MM.1S (cell line): ENCODE measurements around the gene RHBDD1.
A peak's percentile ranks its signal among the peaks of the same experiment; 100 is the strongest.
"Not testable (repeated sequence)": the region's sequence is repeated elsewhere in the genome, so short reads cannot be mapped to it uniquely, and the experiment has no call there.

Source experiments
- DNase-seq: peaks from one replicate; pipeline ENCODE4 v3.0.0-alpha.2; 2015
- H2AFZ ChIP-seq: fragments of 300-600 bp; sonication (generic); 2 replicates; pipeline ENCODE4 v1.6.0; 2016; ENCODE audit warnings: antibody characterized with exemption, low read length
- H3F3A ChIP-seq: fragments of 300-600 bp; sonication (generic); 2 replicates; pipeline ENCODE4 v1.6.1; 2016; ENCODE audit warnings: mild to moderate bottlenecking, antibody characterized with exemption, low read length, moderate library complexity, mixed read lengths; ENCODE audit not compliant: insufficient read depth
- H3K27ac ChIP-seq: fragments of 300-600 bp; sonication (generic); 2 replicates; pipeline ENCODE4 v1.5.1; 2016; ENCODE audit warnings: mild to moderate bottlenecking, low read length
- H3K27me3 ChIP-seq: fragments of 300-600 bp; sonication (generic); replicated peaks from 2 replicates; pipeline ENCODE4 v1.6.0; 2016; ENCODE audit warnings: low read length; ENCODE audit not compliant: insufficient read depth
- H3K36me3 ChIP-seq: fragments of 300-600 bp; sonication (generic); replicated peaks from 2 replicates; pipeline ENCODE4 v1.6.1; 2016; ENCODE audit warnings: mild to moderate bottlenecking, low read length, mixed read lengths; ENCODE audit not compliant: insufficient read depth
- H3K4me1 ChIP-seq: fragments of 300-600 bp; sonication (generic); 2 replicates; pipeline ENCODE4 v1.6.1; 2016; ENCODE audit warnings: low read length, mixed read lengths
- H3K4me2 ChIP-seq: fragments of 300-600 bp; sonication (generic); 2 replicates; pipeline ENCODE4 v1.6.0; 2016; ENCODE audit warnings: low read depth, low read length
- H3K4me3 ChIP-seq: fragments of 300-600 bp; sonication (generic); 2 replicates; pipeline ENCODE4 v1.5.1; 2016; ENCODE audit warnings: low read length, mixed read lengths
- H3K79me2 ChIP-seq: fragments of 300-600 bp; sonication (generic); 2 replicates; pipeline ENCODE4 v1.6.1; 2016; ENCODE audit warnings: mixed run types, low read length, mixed read lengths
- H3K9ac ChIP-seq: fragments of 300-600 bp; sonication (generic); 2 replicates; pipeline ENCODE4 v1.6.1; 2016; ENCODE audit warnings: low read length, mixed read lengths
- H3K9me2 ChIP-seq: fragments of 300-600 bp; sonication (generic); replicated peaks from 2 replicates; pipeline ENCODE4 v1.6.1; 2016; ENCODE audit warnings: mild to moderate bottlenecking, low read length, mixed read lengths; ENCODE audit not compliant: insufficient read depth
- H3K9me3 ChIP-seq: fragments of 300-600 bp; sonication (generic); replicated peaks from 2 replicates; pipeline ENCODE4 v1.6.1; 2016; ENCODE audit warnings: mild to moderate bottlenecking, low read length, mixed read lengths; ENCODE audit not compliant: insufficient read depth
- H4K20me1 ChIP-seq: fragments of 300-600 bp; sonication (generic); 2 replicates; pipeline ENCODE4 v1.6.1; 2016; ENCODE audit warnings: mild to moderate bottlenecking, low read length, moderate library complexity, mixed read lengths; ENCODE audit not compliant: insufficient read depth
- CTCF ChIP-seq: fragments of 300-600 bp; sonication (generic); IDR thresholded peaks from 2 replicates; pipeline ENCODE4 v1.5.1; 2016; ENCODE audit warnings: antibody characterized with exemption, low read length, mixed read lengths
- EZH2 ChIP-seq: fragments of 300-600 bp; sonication (generic); optimal IDR thresholded peaks from 2 replicates; pipeline ENCODE3; 2017; ENCODE audit warnings: low read depth, mild to moderate bottlenecking, antibody characterized with exemption, low read length, mixed read lengths
- EZH2phosphoT487 ChIP-seq: fragments of 300-600 bp; sonication (generic); IDR thresholded peaks from 2 replicates; pipeline ENCODE4 v1.6.1; 2018; ENCODE audit warnings: antibody characterized with exemption, low read length

The RHBDD1 gene

GRCh38 chr2:226831266-226831665 lies 4.6 kb upstream of the RHBDD1 start:
- Histone ChIP-seq H4K20me1 (no peaks in the 10 kb centered on the region), H3F3A (peaks cover 8% of the 10 kb centered on the region), H3K4me3 (no peak overlapping the region), H3K4me1 (peaks cover 5% of the 10 kb centered on the region; the same call in 1 of the 2 replicates), H3K9ac (no peak overlapping the region), H2AFZ (no peak overlapping the region), H3K9me3 (no peaks in the 10 kb centered on the region; the same call in 1 of the 2 replicates), H3K9me2 (no peaks in the 10 kb centered on the region), H3K27ac (no peak overlapping the region), H3K4me2 (no peak overlapping the region), H3K36me3 (no peaks in the 10 kb centered on the region), H3K79me2 (peaks cover 5% of the 10 kb centered on the region; the same call in 1 of the 2 replicates), H3K27me3 (no peaks in the 10 kb centered on the region)
- TF ChIP-seq CTCF (no peak), EZH2 (no peak), EZH2phosphoT487 (no peak)
- no peak for DNase-seq

GRCh38 chr2:226832061-226832460 lies 3.8 kb upstream of the RHBDD1 start:
- H3K9me2 ChIP-seq, result no peaks in the 10 kb centered on the region
- TF ChIP-seq CTCF, result no peak
- TF ChIP-seq EZH2phosphoT487, result no peak
- TF ChIP-seq EZH2, result no peak
- H3K4me1 ChIP-seq, result peaks cover 8% of the 10 kb centered on the region
- H3K27me3 ChIP-seq, result no peaks in the 10 kb centered on the region
- H3K9me3 ChIP-seq, result no peaks in the 10 kb centered on the region; the same call in 1 of the 2 replicates
- no peak overlapping the region for H3K27ac ChIP-seq
- no peak overlapping the region for H2AFZ ChIP-seq
- no peak for DNase-seq
- peaks cover 10% of the 10 kb centered on the region for H3K79me2 ChIP-seq
- H3F3A ChIP-seq, result peaks cover 16% of the 10 kb centered on the region
- no peak overlapping the region for H3K4me3 ChIP-seq
- no peak overlapping the region for H3K4me2 ChIP-seq
- H4K20me1 ChIP-seq, result no peaks in the 10 kb centered on the region
- H3K36me3 ChIP-seq, result no peaks in the 10 kb centered on the region
- no peak overlapping the region for H3K9ac ChIP-seq

- not testable (repeated sequence) for DNase-seq, H3K9me2 ChIP-seq, H3K9ac ChIP-seq, H4K20me1 ChIP-seq, H3K27ac ChIP-seq, H3K36me3 ChIP-seq, H2AFZ ChIP-seq, H3K9me3 ChIP-seq, H3K27me3 ChIP-seq
- Histone ChIP-seq H3K4me1 (peaks cover 12% of the 10 kb centered on the region), H3K79me2 (peaks cover 37% of the 10 kb centered on the region), H3K4me3 (peak overlapping the region; percentile 82), H3F3A (peaks cover 18% of the 10 kb centered on the region), H3K4me2 (peak overlapping the region; percentile 97; the same call in 1 of the 2 replicates)
Observed at GRCh38 chr2:226834880-226835279, 974 bp upstream of the RHBDD1 start.

GRCh38 chr2:226835420-226835795 lies 446 bp upstream of the RHBDD1 start:
- Histone ChIP-seq H3K4me2 (peak overlapping the region; percentile 97), H3K79me2 (peaks cover 42% of the 10 kb centered on the region), H3K36me3 (no peaks in the 10 kb centered on the region; the same call in 1 of the 2 replicates), H3K9me2 (no peaks in the 10 kb centered on the region), H3F3A (peaks cover 18% of the 10 kb centered on the region), H4K20me1 (no peaks in the 10 kb centered on the region), H3K27ac (peak overlapping the region; percentile 99; the same call in 1 of the 2 replicates), H3K4me1 (peaks cover 12% of the 10 kb centered on the region), H3K9ac (peak overlapping the region; percentile 98), H2AFZ (peak overlapping the region; percentile 85), H3K9me3 (no peaks in the 10 kb centered on the region), H3K27me3 (no peaks in the 10 kb centered on the region), H3K4me3 (peak overlapping the region; percentile 82)
- TF ChIP-seq EZH2 (no peak), CTCF (no peak), EZH2phosphoT487 (no peak)
- DNase-seq, result peak; percentile 9
